Thoracic aorta (tissue), 2 donors: Measurements from ENCODE around the gene MEI1. TPM values are rescaled to one million over a fixed set of nuclear protein-coding genes. Genes with fewer than 3 reads are reported as not detected.

Source experiments
- ATAC-seq: fragments of 150-250 bp; one replicate; pipeline ENCODE4 v1.8.0; 2017; ENCODE audit warnings: low read depth; ENCODE audit not compliant: insufficient number of reproducible peaks, low FRiP score
- DNase-seq: peaks from one replicate; pipeline ENCODE4 v3.0.0-alpha.2; 2020; ENCODE audit warnings: low spot score
- H3K27ac ChIP-seq, 2 donors: fragments of 200-600 bp; sonication (generic); 1 replicate in 1 of 2; 2 replicates in 1 of 2; pipeline ENCODE4 v1.5.1; 2016; ENCODE audit warnings: mild to moderate bottlenecking in 2 of 2, moderate library complexity in 2 of 2
- H3K27me3 ChIP-seq: fragments of 200-600 bp; sonication (generic); replicated peaks from 2 replicates; pipeline ENCODE4 v1.6.0; 2016; ENCODE audit warnings: mild to moderate bottlenecking; ENCODE audit not compliant: insufficient read depth
- H3K36me3 ChIP-seq: fragments of 200-600 bp; sonication (generic); one replicate; pipeline ENCODE4 v1.5.1; 2016
- H3K4me1 ChIP-seq, 2 donors: fragments of 200-600 bp; sonication (generic); 1 replicate in 1 of 2; 2 replicates in 1 of 2; pipeline versions ENCODE4 v1.5.1 to v1.6.0; 2016; ENCODE audit warnings: low read depth in 2 of 2, mild to moderate bottlenecking in 1 of 2; ENCODE audit not compliant: control insufficient read depth in 1 of 2
- H3K4me3 ChIP-seq: fragments of 200-600 bp; sonication (generic); 2 replicates; pipeline ENCODE4 v1.5.1; 2016; ENCODE audit warnings: mild to moderate bottlenecking
- H3K9me3 ChIP-seq: fragments of 200-600 bp; sonication (generic); 2 replicates; pipeline ENCODE4 v1.5.1; 2016
- total RNA-seq, 2 donors: library from RNA; depleted of rRNA; stranded (reverse); fragments of >200 nt; gene quantifications; one replicate each; pipeline versions ENCODE4 v1.1.0 to v1.2.3, GENCODE V29; 2016
- TF ChIP-seq, protein P1 (sequence below): fragments of 200-600 bp; sonication (generic); IDR thresholded peaks from one replicate; pipeline ENCODE4 v1.5.1; 2019; ENCODE audit warnings: antibody characterized with exemption

The MEI1 gene
- total RNA-seq, 2 donors from 2014 or later: 1.8 to 3.8 TPM

DNA sequence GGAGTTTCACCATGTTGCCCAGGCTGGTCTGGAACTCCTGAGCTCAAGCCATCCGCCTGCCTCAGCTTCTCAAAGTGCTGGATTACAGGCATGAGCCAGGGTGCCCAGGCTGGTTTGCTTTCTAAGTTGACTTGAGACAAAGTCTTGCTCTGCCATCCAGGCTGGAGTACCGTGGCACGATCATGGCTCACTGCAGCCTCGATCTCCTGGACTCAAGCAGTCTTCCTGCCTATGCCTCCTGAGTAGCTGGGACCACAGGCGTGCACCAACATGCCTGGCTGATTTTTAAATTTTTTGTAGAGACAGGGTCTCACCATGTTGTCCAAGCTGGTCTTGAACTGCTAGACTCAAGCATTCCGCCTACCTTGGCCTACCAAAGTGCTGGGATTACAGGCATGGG lies 41.6 kb upstream of the MEI1 start:
- Histone ChIP-seq H3K27me3 (no peaks in the 10 kb centered on the region), H3K9me3 (no peaks in the 10 kb centered on the region), H3K36me3 (peaks cover 86% of the 10 kb centered on the region), H3K27ac (no peak overlapping the region), H3K4me3 (no peak overlapping the region), H3K4me1 (no peaks in the 10 kb centered on the region)
- TF ChIP-seq, protein P1, sequence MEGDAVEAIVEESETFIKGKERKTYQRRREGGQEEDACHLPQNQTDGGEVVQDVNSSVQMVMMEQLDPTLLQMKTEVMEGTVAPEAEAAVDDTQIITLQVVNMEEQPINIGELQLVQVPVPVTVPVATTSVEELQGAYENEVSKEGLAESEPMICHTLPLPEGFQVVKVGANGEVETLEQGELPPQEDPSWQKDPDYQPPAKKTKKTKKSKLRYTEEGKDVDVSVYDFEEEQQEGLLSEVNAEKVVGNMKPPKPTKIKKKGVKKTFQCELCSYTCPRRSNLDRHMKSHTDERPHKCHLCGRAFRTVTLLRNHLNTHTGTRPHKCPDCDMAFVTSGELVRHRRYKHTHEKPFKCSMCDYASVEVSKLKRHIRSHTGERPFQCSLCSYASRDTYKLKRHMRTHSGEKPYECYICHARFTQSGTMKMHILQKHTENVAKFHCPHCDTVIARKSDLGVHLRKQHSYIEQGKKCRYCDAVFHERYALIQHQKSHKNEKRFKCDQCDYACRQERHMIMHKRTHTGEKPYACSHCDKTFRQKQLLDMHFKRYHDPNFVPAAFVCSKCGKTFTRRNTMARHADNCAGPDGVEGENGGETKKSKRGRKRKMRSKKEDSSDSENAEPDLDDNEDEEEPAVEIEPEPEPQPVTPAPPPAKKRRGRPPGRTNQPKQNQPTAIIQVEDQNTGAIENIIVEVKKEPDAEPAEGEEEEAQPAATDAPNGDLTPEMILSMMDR: no peak
- no peak for DNase-seq
- no peak for ATAC-seq

DNA sequence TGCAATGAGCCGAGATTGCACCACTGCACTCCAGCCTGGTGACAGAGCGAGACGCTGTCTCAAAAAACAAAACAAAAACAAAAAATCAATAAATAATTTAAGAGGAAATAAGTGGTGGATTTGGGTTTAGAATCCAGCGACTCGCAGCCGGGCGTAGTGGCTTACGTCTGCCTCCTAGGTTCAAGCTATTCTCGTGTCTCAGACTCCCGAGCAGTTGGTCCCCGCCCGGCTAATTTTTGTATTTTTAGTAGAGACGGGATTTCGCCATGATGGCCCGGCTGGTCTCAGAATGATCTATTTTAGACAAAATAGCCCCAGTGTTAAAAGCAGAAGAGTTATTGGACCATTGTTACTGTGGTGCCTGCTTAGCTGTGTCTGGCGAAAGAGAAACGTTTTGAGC lies 40.4 kb upstream of the MEI1 start:
- DNase-seq (no peak), ATAC-seq (no peak)
- H3K27me3 ChIP-seq: no peaks in the 10 kb centered on the region
- H3K9me3 ChIP-seq: no peaks in the 10 kb centered on the region
- no peaks in the 10 kb centered on the region for H3K4me1 ChIP-seq
- H3K27ac ChIP-seq: no peak overlapping the region
- TF ChIP-seq, protein P1: no peak
- no peak overlapping the region for H3K4me3 ChIP-seq
- peaks cover 85% of the 10 kb centered on the region for H3K36me3 ChIP-seq

DNA sequence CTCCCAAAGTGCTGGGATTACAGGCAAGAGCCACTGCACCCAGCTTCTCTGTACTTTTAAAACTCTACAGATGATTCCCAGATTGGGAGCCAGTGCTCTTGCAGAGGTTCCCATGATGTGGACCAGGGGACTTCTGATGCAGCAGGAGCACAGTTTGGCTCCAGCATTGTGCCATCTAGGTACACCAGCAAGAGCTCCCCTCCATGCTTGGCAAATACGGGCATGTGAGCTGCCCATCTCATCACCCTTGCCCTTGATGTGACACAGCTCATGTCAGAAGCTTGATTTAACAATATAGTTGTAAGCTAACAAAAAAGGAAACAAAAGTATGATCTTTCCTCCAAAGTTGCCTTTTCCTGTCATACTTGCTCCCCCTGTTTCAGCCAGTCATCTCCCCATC lies 39.4 kb upstream of the MEI1 start:
- no peak overlapping the region for H3K27ac ChIP-seq
- ATAC-seq: no peak
- H3K4me3 ChIP-seq: no peak overlapping the region

DNA sequence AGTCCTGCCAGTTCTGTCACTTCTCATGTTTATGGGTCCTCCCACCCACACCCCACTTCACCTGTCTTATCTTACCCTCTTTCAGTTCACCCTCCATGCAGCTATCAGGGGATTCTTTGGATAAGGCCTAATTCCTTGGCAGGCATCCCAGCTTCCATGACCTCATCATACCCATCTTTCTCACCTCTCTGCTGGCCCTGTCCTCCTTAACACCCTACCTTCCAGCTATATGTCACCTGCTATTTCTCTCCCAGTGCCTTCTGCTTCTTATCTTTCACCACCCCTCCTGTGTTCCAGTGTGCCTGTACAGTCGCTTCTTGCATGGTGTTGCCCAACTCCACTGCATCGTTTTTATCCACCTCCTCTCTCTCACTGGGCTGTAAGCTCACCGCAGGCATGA lies 38.9 kb upstream of the MEI1 start:
- Histone ChIP-seq H3K4me1 (no peaks in the 10 kb centered on the region), H3K27ac (no peak overlapping the region), H3K36me3 (peaks cover 78% of the 10 kb centered on the region), H3K27me3 (no peaks in the 10 kb centered on the region), H3K4me3 (no peak overlapping the region), H3K9me3 (no peaks in the 10 kb centered on the region)
- ATAC-seq (no peak), DNase-seq (no peak)
- TF ChIP-seq, protein P1: no peak

More for the DNA sequence above, 39.4 kb upstream of the MEI1 start:
- TF ChIP-seq, protein P1: no peak
- no peaks in the 10 kb centered on the region for H3K9me3 ChIP-seq
- no peaks in the 10 kb centered on the region for H3K4me1 ChIP-seq
- no peaks in the 10 kb centered on the region for H3K27me3 ChIP-seq
- H3K36me3 ChIP-seq: peaks cover 77% of the 10 kb centered on the region
- no peak for DNase-seq

DNA sequence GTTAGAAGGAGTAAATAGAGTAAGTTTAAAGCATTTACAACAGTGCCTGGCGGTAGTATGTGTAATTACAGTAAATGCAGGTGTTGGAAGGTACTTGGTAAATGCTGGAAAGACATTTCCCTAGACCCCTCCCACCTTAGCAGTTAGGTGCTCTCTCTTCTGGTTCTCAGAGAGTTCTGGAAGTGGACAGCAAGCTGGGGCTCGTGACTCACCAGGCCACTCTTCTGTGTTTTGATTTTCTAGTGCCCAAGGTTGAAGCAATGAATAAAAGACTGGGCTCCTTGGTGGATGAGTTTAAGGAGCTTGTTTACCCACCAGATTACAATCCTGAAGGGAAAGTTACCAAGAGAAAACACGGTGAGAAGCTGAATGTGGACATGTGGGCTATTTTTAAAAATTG lies 38.2 kb upstream of the MEI1 start:
- TF ChIP-seq, protein P1: no peak
- DNase-seq (no peak), ATAC-seq (no peak)
- Histone ChIP-seq H3K27ac (no peak overlapping the region), H3K4me3 (no peak overlapping the region), H3K36me3 (peaks cover 73% of the 10 kb centered on the region), H3K9me3 (no peaks in the 10 kb centered on the region), H3K4me1 (no peaks in the 10 kb centered on the region), H3K27me3 (no peaks in the 10 kb centered on the region)
